NCI-H526 (cell line): Measurements from ENCODE around the gene SF3A2.

Source experiments
- DNase-seq, 2 experiments: peaks; one replicate each; lab custom pipeline; 2025; lab: John Stamatoyannopoulos, UW

The SF3A2 gene

GRCh38 chr19:2291185-2291751 is 54.6 kb downstream of the SF3A2 start:
- DNase-seq = no peak

- no peak for DNase-seq
These were observed 58.2 kb downstream of the SF3A2 start for GRCh38 chr19:2294687-2295335.

GRCh38 chr19:2296141-2296540 is 59.5 kb downstream of the SF3A2 start:
- DNase-seq = no peak
